HG02852 (cell line): ENCODE measurements around the gene CCDC74A.
A peak's percentile ranks its signal among the peaks of the same experiment; 100 is the strongest.
"Not testable (repeated sequence)": the region's sequence is repeated elsewhere in the genome, so short reads cannot be mapped to it uniquely, and the experiment has no call there.

ENCODE experiments used
- ATAC-seq: cut with Tn5 transposase; IDR thresholded peaks from one replicate; pipeline ENCODE4 v1.9.1; 2021; ENCODE audit warnings: mild to moderate bottlenecking, moderate library complexity; ENCODE audit not compliant: unreplicated experiment

The CCDC74A gene

GRCh38 chr2:131498321-131498973 is 29.2 kb upstream of the CCDC74A start:
- ATAC-seq, result peak; percentile 97

GRCh38 chr2:131503587-131503986 is 24.1 kb upstream of the CCDC74A start:
- not testable (repeated sequence) for ATAC-seq

- not testable (repeated sequence) for ATAC-seq
Observed at GRCh38 chr2:131504082-131504750, 23.5 kb upstream of the CCDC74A start.

GRCh38 chr2:131509615-131510014 is 18.1 kb upstream of the CCDC74A start:
- no peak for ATAC-seq

GRCh38 chr2:131511291-131511968 is 16.3 kb upstream of the CCDC74A start:
- ATAC-seq, result not testable (repeated sequence)

- not testable (repeated sequence) for ATAC-seq
Observed at GRCh38 chr2:131511969-131512870, 15.5 kb upstream of the CCDC74A start.

GRCh38 chr2:131514408-131515166 is 13.1 kb upstream of the CCDC74A start:
- ATAC-seq, result peak; percentile 74

GRCh38 chr2:131515235-131515634 is 12.5 kb upstream of the CCDC74A start:
- ATAC-seq, result not testable (repeated sequence)

GRCh38 chr2:131516011-131516410 is 11.7 kb upstream of the CCDC74A start:
- no peak for ATAC-seq

- not testable (repeated sequence) for ATAC-seq
Observed at GRCh38 chr2:131516621-131517020, 11.1 kb upstream of the CCDC74A start.

- ATAC-seq, result no peak
Observed at GRCh38 chr2:131517106-131517831, 10.4 kb upstream of the CCDC74A start.

GRCh38 chr2:131517856-131518255 is 9.8 kb upstream of the CCDC74A start:
- ATAC-seq, result not testable (repeated sequence)

GRCh38 chr2:131518531-131518930 is 9.2 kb upstream of the CCDC74A start:
- not testable (repeated sequence) for ATAC-seq

GRCh38 chr2:131519466-131519865 is 8.2 kb upstream of the CCDC74A start:
- no peak for ATAC-seq

GRCh38 chr2:131519871-131520470 is 7.7 kb upstream of the CCDC74A start:
- not testable (repeated sequence) for ATAC-seq

- no peak for ATAC-seq
Observed at GRCh38 chr2:131520526-131520925, 7.2 kb upstream of the CCDC74A start.

GRCh38 chr2:131521524-131521923 is 6.2 kb upstream of the CCDC74A start:
- ATAC-seq, result not testable (repeated sequence)

GRCh38 chr2:131521961-131522781 is 5.5 kb upstream of the CCDC74A start:
- no peak for ATAC-seq
